HCT116 (cell line): Measurements from ENCODE around the gene UVRAG. TPM values are rescaled to one million over a fixed set of nuclear protein-coding genes. Genes with fewer than 3 reads are reported as not detected.

Experiments used
- ATAC-seq: fragments of 200-7000 bp; cut with Tn5 transposase; 2 replicates; pipeline ENCODE4 v1.9.1; 2020; ENCODE audit warnings: mild to moderate bottlenecking, moderate library complexity
- BruUV-seq: library from RNA; stranded (reverse); fragments of 400-500 nt; replicated peaks from 2 replicates; lab custom pipeline; 2021; lab: Mats Ljungman, UMichigan
- CTCF ChIA-PET: fragments of 300-600 bp; sonication (Branson Sonifier 250); formaldehyde crosslinking; loops from one replicate; lab custom pipeline; 2021; ENCODE audit warnings: antibody characterized with exemption; lab: Charles Lee
- POLR2A ChIA-PET: fragments of 300-600, 350-600 bp; sonication (Branson Sonifier 250); formaldehyde crosslinking; loops from one replicate; lab custom pipeline; 2021; ENCODE audit warnings: antibody characterized with exemption; lab: Charles Lee
- RAD21 ChIA-PET, 2 experiments: fragments of 300-600 bp; sonication (Branson Sonifier 250); formaldehyde crosslinking; loops; one replicate each; lab custom pipeline; 2023; ENCODE audit warnings: low total read pairs in 2 of 2; ENCODE audit not compliant: uncharacterized antibody in 2 of 2, unreplicated experiment in 2 of 2, low non-redundant PET in 1 of 2; lab: Charles Lee
- DNase-seq: peaks from one replicate; pipeline ENCODE4 v3.0.0-alpha.2; 2010; ENCODE audit warnings: low read depth, low spot score
- H2AFZ ChIP-seq: fragments of 200-600 bp; shearing (Covaris generic), sonication (generic); 2 replicates; pipeline ENCODE4 v1.6.1; 2017; ENCODE audit warnings: low read depth, mixed run types, mixed read lengths, antibody characterized with exemption, low read length; ENCODE audit not compliant: poor library complexity, severe bottlenecking
- H3K27ac ChIP-seq: 2 replicates; pipeline ENCODE4 v1.5.1; 2012; ENCODE audit warnings: low read depth, low read length
- H3K27me3 ChIP-seq: fragments of 200-600 bp; sonication (generic); 2 replicates; pipeline ENCODE4 v1.6.1; 2016; ENCODE audit warnings: mixed run types, low read length, mixed read lengths; ENCODE audit not compliant: insufficient read depth
- H3K36me3 ChIP-seq, 2 experiments: fragments of 200-500 bp in 1 of 2; fragments of 200-600 bp in 1 of 2; sonication (Bioruptor generic) in 1 of 2; sonication (generic) in 1 of 2; 2 replicates each; pipeline versions ENCODE4 v1.5.1 to v1.6.1; 2014 to 2016; ENCODE audit warnings: low read length in 2 of 2, inconsistent platforms in 1 of 2, mixed read lengths in 1 of 2, mixed run types in 1 of 2; ENCODE audit not compliant: insufficient read depth in 2 of 2, control insufficient read depth in 1 of 2
- H3K4me1 ChIP-seq, 2 experiments: fragments of 200-600 bp in 1 of 2; sonication (generic) in 1 of 2; 2 replicates each; pipeline versions ENCODE4 v1.5.1 to v1.6.1; 2012 to 2017; ENCODE audit warnings: low read length in 2 of 2, inconsistent platforms in 1 of 2, mild to moderate bottlenecking in 1 of 2, mixed read lengths in 1 of 2, mixed run types in 1 of 2, moderate library complexity in 1 of 2; ENCODE audit not compliant: insufficient read depth in 2 of 2, control insufficient read depth in 1 of 2
- H3K4me2 ChIP-seq: fragments of 200-600 bp; sonication (generic); 2 replicates; pipeline ENCODE4 v1.6.1; 2017; ENCODE audit warnings: mixed run types, low read length, mixed read lengths
- H3K4me3 ChIP-seq, 2 experiments: fragments of 200-600 bp in 1 of 2; sonication (generic) in 1 of 2; replicated peaks in 1 of 2; 2 replicates each; pipeline ENCODE4 v1.5.1; 2011 to 2016; ENCODE audit warnings: low read length in 2 of 2, control low read depth in 1 of 2, low read depth in 1 of 2, mild to moderate bottlenecking in 1 of 2, mixed read lengths in 1 of 2, mixed run types in 1 of 2
- H3K79me2 ChIP-seq: fragments of 200-600 bp; sonication (generic); 2 replicates; pipeline ENCODE4 v1.6.1; 2017; ENCODE audit warnings: mild to moderate bottlenecking, mixed run types, low read length, moderate library complexity, mixed read lengths; ENCODE audit not compliant: insufficient read depth
- H3K9ac ChIP-seq: fragments of 200-600 bp; sonication (generic); 2 replicates; pipeline ENCODE4 v1.6.1; 2016; ENCODE audit warnings: low read length, mixed read lengths
- H3K9me2 ChIP-seq: fragments of 200-600 bp; sonication (generic), shearing (Covaris generic); 2 replicates; pipeline ENCODE4 v1.6.1; 2017; ENCODE audit warnings: mixed run types, mild to moderate bottlenecking, moderate library complexity; ENCODE audit not compliant: insufficient read depth
- H3K9me3 ChIP-seq, 2 experiments: fragments of 200-500 bp in 1 of 2; fragments of 200-600 bp in 1 of 2; sonication (Bioruptor generic) in 1 of 2; sonication (generic) in 1 of 2; 2 replicates each; pipeline ENCODE4 v1.6.1; 2014 to 2017; ENCODE audit warnings: low read length in 2 of 2, mixed read lengths in 2 of 2, inconsistent platforms in 1 of 2, low read depth in 1 of 2, mild to moderate bottlenecking in 1 of 2, mixed run types in 1 of 2, moderate library complexity in 1 of 2; ENCODE audit not compliant: control insufficient read depth in 1 of 2, insufficient read depth in 1 of 2
- H4K20me1 ChIP-seq: fragments of 200-600 bp; sonication (generic), shearing (Covaris generic); 2 replicates; pipeline ENCODE4 v1.6.1; 2017; ENCODE audit warnings: mixed run types, mild to moderate bottlenecking, moderate library complexity; ENCODE audit not compliant: insufficient read depth
- ELF1 ChIP-seq: IDR thresholded peaks from 2 replicates; pipeline ENCODE4 v1.6.1; 2012; ENCODE audit warnings: low read depth, borderline replicate concordance
- EZH2phosphoT487 ChIP-seq: fragments of 200-600 bp; IDR thresholded peaks from 2 replicates; pipeline ENCODE4 v1.6.1; 2018; ENCODE audit warnings: antibody characterized with exemption, borderline replicate concordance
- FOSL1 ChIP-seq: IDR thresholded peaks from 2 replicates; pipeline ENCODE4 v1.6.1; 2012; ENCODE audit warnings: low read depth
- JUND ChIP-seq: IDR thresholded peaks from 2 replicates; pipeline ENCODE4 v1.6.1; 2012
- POLR2AphosphoS5 ChIP-seq: IDR thresholded peaks from 2 replicates; pipeline ENCODE4 v1.6.1; 2011; ENCODE audit warnings: mild to moderate bottlenecking, low read depth, low read length, moderate library complexity
- RAD21 ChIP-seq: IDR thresholded peaks from 2 replicates; pipeline ENCODE4 v1.6.1; 2012; ENCODE audit warnings: low read depth, mild to moderate bottlenecking
- SIN3A ChIP-seq: IDR thresholded peaks from 2 replicates; pipeline ENCODE4 v1.6.1; 2012; ENCODE audit warnings: low read depth
- SP1 ChIP-seq: IDR thresholded peaks from 2 replicates; pipeline ENCODE4 v1.6.1; 2012; ENCODE audit warnings: low read depth
- SRF ChIP-seq: IDR thresholded peaks from 2 replicates; pipeline ENCODE4 v1.6.1; 2012; ENCODE audit warnings: low read depth
- TCF7L2 ChIP-seq: IDR thresholded peaks from 2 replicates; pipeline ENCODE4 v1.7.0; 2011; ENCODE audit warnings: borderline replicate concordance, inconsistent platforms; ENCODE audit not compliant: insufficient read depth, insufficient read length; ENCODE audit errors: extremely low read depth
- YY1 ChIP-seq: IDR thresholded peaks from 2 replicates; pipeline ENCODE4 v1.6.1; 2011; ENCODE audit warnings: low read length, low read depth, moderate library complexity, mild to moderate bottlenecking; ENCODE audit not compliant: insufficient replicate concordance; ENCODE audit errors: extremely low read depth
- ZNF274 ChIP-seq: fragments of 200-500 bp; sonication (Bioruptor generic); IDR thresholded peaks from 2 replicates; pipeline ENCODE4 v1.6.1; 2014; ENCODE audit warnings: mild to moderate bottlenecking, low read depth, low read length, inconsistent platforms
- intact Hi-C: fragments of 100-400 bp; cut with micrococcal nuclease; formaldehyde crosslinking; loops from 2 replicates; pipeline ENCODE4 v1.10.0; 2022
- total RNA-seq: library from RNA; stranded (reverse); gene quantifications from one replicate; pipeline ENCODE4 v1.2.1, GENCODE V29; 2021; ENCODE audit not compliant: unreplicated experiment
- TF ChIP-seq, protein P1 (sequence below): IDR thresholded peaks from 2 replicates; pipeline ENCODE4 v1.6.1; 2012; ENCODE audit warnings: low read depth
- TF ChIP-seq, protein P2 (sequence below): IDR thresholded peaks from 2 replicates; pipeline ENCODE4 v1.6.1; 2012
- TF ChIP-seq, protein P3 (sequence below): IDR thresholded peaks from 2 replicates; pipeline ENCODE4 v1.6.1; 2012
- TF ChIP-seq, protein P4 (sequence below), 3 experiments: fragments of 200-600 bp in 1 of 3; sonication (generic) in 1 of 3; IDR thresholded peaks in 2 of 3; conservative IDR thresholded peaks in 1 of 3; 2 replicates each; pipeline ENCODE4 v1.5.1; 2012 to 2017; ENCODE audit warnings: low read depth in 2 of 3, low read length in 2 of 3, antibody characterized with exemption in 1 of 3, borderline replicate concordance in 1 of 3, control low read depth in 1 of 3, mild to moderate bottlenecking in 1 of 3, mixed read lengths in 1 of 3, mixed run types in 1 of 3, moderate library complexity in 1 of 3; ENCODE audit not compliant: insufficient read depth in 1 of 3

Gene UVRAG
- total RNA-seq, 1 experiment from 2014 or later, result 12.3 TPM

DNA sequence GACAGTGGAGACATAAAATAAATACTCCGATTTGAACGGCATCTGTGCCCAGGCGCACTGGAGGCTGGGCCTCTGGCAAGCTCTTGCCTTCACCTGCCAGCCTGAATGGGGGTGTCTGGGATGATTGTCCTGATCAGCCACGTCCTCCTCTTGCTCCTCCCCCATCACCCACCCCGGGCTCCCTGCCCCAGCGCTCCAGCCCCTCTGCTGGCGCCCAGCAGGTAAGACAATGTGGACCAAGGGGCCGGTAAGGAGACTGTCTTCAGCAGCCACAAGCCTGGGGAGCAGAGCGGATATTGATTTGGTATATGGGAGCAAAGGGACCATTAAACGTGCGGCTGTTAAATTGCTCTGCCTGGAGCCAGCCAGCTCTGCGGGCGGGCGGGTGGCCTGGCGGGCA is 366.4 kb downstream of the UVRAG start:
- no peak overlapping the region for H3K9ac ChIP-seq
- no peak overlapping the region for H3K4me3 ChIP-seq
- TF ChIP-seq JUND (no peak), SP1 (no peak), FOSL1 (no peak)
- TF ChIP-seq, protein P1, sequence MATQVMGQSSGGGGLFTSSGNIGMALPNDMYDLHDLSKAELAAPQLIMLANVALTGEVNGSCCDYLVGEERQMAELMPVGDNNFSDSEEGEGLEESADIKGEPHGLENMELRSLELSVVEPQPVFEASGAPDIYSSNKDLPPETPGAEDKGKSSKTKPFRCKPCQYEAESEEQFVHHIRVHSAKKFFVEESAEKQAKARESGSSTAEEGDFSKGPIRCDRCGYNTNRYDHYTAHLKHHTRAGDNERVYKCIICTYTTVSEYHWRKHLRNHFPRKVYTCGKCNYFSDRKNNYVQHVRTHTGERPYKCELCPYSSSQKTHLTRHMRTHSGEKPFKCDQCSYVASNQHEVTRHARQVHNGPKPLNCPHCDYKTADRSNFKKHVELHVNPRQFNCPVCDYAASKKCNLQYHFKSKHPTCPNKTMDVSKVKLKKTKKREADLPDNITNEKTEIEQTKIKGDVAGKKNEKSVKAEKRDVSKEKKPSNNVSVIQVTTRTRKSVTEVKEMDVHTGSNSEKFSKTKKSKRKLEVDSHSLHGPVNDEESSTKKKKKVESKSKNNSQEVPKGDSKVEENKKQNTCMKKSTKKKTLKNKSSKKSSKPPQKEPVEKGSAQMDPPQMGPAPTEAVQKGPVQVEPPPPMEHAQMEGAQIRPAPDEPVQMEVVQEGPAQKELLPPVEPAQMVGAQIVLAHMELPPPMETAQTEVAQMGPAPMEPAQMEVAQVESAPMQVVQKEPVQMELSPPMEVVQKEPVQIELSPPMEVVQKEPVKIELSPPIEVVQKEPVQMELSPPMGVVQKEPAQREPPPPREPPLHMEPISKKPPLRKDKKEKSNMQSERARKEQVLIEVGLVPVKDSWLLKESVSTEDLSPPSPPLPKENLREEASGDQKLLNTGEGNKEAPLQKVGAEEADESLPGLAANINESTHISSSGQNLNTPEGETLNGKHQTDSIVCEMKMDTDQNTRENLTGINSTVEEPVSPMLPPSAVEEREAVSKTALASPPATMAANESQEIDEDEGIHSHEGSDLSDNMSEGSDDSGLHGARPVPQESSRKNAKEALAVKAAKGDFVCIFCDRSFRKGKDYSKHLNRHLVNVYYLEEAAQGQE, result no peak
- intact Hi-C loops, result no loop called here
- no peaks in the 10 kb centered on the region for H3K36me3 ChIP-seq
- no peak overlapping the region for H3K4me2 ChIP-seq
- H2AFZ ChIP-seq, result no peak overlapping the region
- ChIA-PET RAD21 (no interaction called here), POLR2A (no interaction called here), CTCF (no interaction called here)
- no peaks in the 10 kb centered on the region for H3K79me2 ChIP-seq
- H3K9me3 ChIP-seq, result no peaks in the 10 kb centered on the region
- no peak overlapping the region for H3K27ac ChIP-seq
- H4K20me1 ChIP-seq, result no peaks in the 10 kb centered on the region
- H3K27me3 ChIP-seq, result no peaks in the 10 kb centered on the region
- ATAC-seq (no peak), DNase-seq (no peak)
- no peaks in the 10 kb centered on the region for H3K9me2 ChIP-seq
- H3K4me1 ChIP-seq, result no peaks in the 10 kb centered on the region
- BruUV-seq, result no TSS peak

DNA sequence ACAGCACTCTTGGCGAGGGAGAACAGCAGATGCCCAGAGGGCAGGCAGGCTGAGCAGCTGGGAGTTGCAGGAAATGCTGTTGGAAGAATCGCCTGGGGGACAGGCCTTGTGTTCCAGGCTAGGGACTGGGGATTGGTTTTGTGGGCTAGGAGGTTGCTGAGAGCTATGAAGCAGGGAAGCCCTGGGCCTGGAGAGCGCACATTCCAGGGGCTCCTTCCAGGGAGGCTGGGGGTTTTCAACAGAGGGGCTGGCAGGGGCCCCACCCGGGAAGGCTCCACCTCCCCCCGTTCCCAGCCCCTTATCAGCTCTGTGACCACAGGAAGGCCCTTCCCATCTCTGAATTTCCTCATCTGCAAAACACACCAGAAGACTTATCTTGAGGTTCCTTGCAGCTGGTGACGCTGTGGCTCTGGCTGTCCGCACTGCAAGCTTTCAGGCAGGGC is 369.6 kb downstream of the UVRAG start:
- H3K4me2 ChIP-seq, result no peak overlapping the region
- POLR2A ChIA-PET, result no interaction called here
- CTCF ChIA-PET, result no interaction called here
- TF ChIP-seq SRF (no peak), FOSL1 (no peak), TCF7L2 (no peak), EZH2phosphoT487 (no peak), JUND (no peak), POLR2AphosphoS5 (no peak), YY1 (no peak), ZNF274 (no peak), SIN3A (no peak), ELF1 (no peak), RAD21 (no peak)
- TF ChIP-seq, protein P2, sequence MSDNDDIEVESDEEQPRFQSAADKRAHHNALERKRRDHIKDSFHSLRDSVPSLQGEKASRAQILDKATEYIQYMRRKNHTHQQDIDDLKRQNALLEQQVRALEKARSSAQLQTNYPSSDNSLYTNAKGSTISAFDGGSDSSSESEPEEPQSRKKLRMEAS, result no peak
- TF ChIP-seq, protein P3, sequence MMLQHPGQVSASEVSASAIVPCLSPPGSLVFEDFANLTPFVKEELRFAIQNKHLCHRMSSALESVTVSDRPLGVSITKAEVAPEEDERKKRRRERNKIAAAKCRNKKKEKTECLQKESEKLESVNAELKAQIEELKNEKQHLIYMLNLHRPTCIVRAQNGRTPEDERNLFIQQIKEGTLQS, result no peak
- TF ChIP-seq, protein P4, sequence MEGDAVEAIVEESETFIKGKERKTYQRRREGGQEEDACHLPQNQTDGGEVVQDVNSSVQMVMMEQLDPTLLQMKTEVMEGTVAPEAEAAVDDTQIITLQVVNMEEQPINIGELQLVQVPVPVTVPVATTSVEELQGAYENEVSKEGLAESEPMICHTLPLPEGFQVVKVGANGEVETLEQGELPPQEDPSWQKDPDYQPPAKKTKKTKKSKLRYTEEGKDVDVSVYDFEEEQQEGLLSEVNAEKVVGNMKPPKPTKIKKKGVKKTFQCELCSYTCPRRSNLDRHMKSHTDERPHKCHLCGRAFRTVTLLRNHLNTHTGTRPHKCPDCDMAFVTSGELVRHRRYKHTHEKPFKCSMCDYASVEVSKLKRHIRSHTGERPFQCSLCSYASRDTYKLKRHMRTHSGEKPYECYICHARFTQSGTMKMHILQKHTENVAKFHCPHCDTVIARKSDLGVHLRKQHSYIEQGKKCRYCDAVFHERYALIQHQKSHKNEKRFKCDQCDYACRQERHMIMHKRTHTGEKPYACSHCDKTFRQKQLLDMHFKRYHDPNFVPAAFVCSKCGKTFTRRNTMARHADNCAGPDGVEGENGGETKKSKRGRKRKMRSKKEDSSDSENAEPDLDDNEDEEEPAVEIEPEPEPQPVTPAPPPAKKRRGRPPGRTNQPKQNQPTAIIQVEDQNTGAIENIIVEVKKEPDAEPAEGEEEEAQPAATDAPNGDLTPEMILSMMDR (IDR thresholded peaks at IDR 0.05 in 2 of 3, conservative IDR thresholded peaks at IDR 0.05 in 1 of 3; ENCODE audit: borderline replicate concordance in 1 of 3, insufficient read depth in 1 of 3, low read depth in 2 of 3, low read length in 2 of 3), result no peak

More for the DNA sequence above, 369.6 kb downstream of the UVRAG start:
- DNase-seq, result no peak
- no TSS peak for BruUV-seq
- no peaks in the 10 kb centered on the region for H3K9me3 ChIP-seq
- no peaks in the 10 kb centered on the region for H3K79me2 ChIP-seq
- ATAC-seq, result no peak
- H3K4me1 ChIP-seq, result peaks cover 0 to 5% of the 10 kb centered on the region in 2 experiments; a peak in 1 of 4 replicates
- no peak overlapping the region for H2AFZ ChIP-seq
- H4K20me1 ChIP-seq, result no peaks in the 10 kb centered on the region
- no peaks in the 10 kb centered on the region for H3K36me3 ChIP-seq
- no peak overlapping the region for H3K4me3 ChIP-seq
- no peak overlapping the region for H3K9ac ChIP-seq
- H3K27ac ChIP-seq, result no peak overlapping the region
- RAD21 ChIA-PET, result no interaction called here
- intact Hi-C loops, result no loop called here
- no peaks in the 10 kb centered on the region for H3K27me3 ChIP-seq
- H3K9me2 ChIP-seq, result no peaks in the 10 kb centered on the region
